Measurements from ENCODE around the gene ARHGAP15.

Gene ARHGAP15

GRCh38 chr2:143282684-143283083 lies 153.5 kb downstream of the ARHGAP15 start:
- peak; percentile 29 for TF ChIP-seq CTCF (IDR thresholded peaks at IDR 0.05; ENCODE audit: low read depth, low read length)
- no peak for DNase-seq (ENCODE audit: low read depth in 2 of 2)
- no peak overlapping the region for H3K4me3 ChIP-seq (replicated peaks in 1 of 2; ENCODE audit: low read depth in 2 of 2, low read length in 2 of 2)

GRCh38 chr2:143284087-143284675 lies 155.0 kb downstream of the ARHGAP15 start:
- no peak overlapping the region for H3K4me3 ChIP-seq (replicated peaks in 1 of 2; ENCODE audit: low read depth in 2 of 2, low read length in 2 of 2)
- DNase-seq (ENCODE audit: low read depth in 2 of 2), result peak; percentile 62 to 66
- TF ChIP-seq CTCF (IDR thresholded peaks at IDR 0.05; ENCODE audit: low read depth, low read length), result peak; percentile 89

- no peak for TF ChIP-seq CTCF (IDR thresholded peaks at IDR 0.05; ENCODE audit: low read depth, low read length)
- DNase-seq (ENCODE audit: low read depth in 2 of 2), result no peak
- no peak overlapping the region for H3K4me3 ChIP-seq (replicated peaks in 1 of 2; ENCODE audit: low read depth in 2 of 2, low read length in 2 of 2)
These were observed 159.8 kb downstream of the ARHGAP15 start for GRCh38 chr2:143289025-143289424.

- H3K4me3 ChIP-seq (replicated peaks in 1 of 2; ENCODE audit: low read depth in 2 of 2, low read length in 2 of 2), result no peak overlapping the region
- DNase-seq (ENCODE audit: low read depth in 2 of 2), result no peak
- no peak for TF ChIP-seq CTCF (IDR thresholded peaks at IDR 0.05; ENCODE audit: low read depth, low read length)
These were observed 161.0 kb downstream of the ARHGAP15 start for GRCh38 chr2:143290221-143290620.

GRCh38 chr2:143294068-143294467 lies 164.8 kb downstream of the ARHGAP15 start:
- H3K4me3 ChIP-seq (replicated peaks in 1 of 2; ENCODE audit: low read depth in 2 of 2, low read length in 2 of 2), result no peak overlapping the region
- TF ChIP-seq CTCF (IDR thresholded peaks at IDR 0.05; ENCODE audit: low read depth, low read length), result no peak
- no peak for DNase-seq (ENCODE audit: low read depth in 2 of 2)

GRCh38 chr2:143296089-143296488 lies 166.9 kb downstream of the ARHGAP15 start:
- DNase-seq (ENCODE audit: low read depth in 2 of 2), result no peak
- TF ChIP-seq CTCF (IDR thresholded peaks at IDR 0.05; ENCODE audit: low read depth, low read length), result no peak
- H3K4me3 ChIP-seq (replicated peaks in 1 of 2; ENCODE audit: low read depth in 2 of 2, low read length in 2 of 2), result no peak overlapping the region

GRCh38 chr2:143297182-143297581 lies 168.0 kb downstream of the ARHGAP15 start:
- DNase-seq (ENCODE audit: low read depth in 2 of 2), result no peak
- no peak for TF ChIP-seq CTCF (IDR thresholded peaks at IDR 0.05; ENCODE audit: low read depth, low read length)
- no peak overlapping the region for H3K4me3 ChIP-seq (replicated peaks in 1 of 2; ENCODE audit: low read depth in 2 of 2, low read length in 2 of 2)

Measured in cardiac fibroblast (primary cell).